ENCODE results near the gene LMOD2. TPM values are rescaled to one million over a fixed set of nuclear protein-coding genes. Genes with fewer than 3 reads are reported as not detected.
A peak's percentile ranks its signal among the peaks of the same experiment; 100 is the strongest.

LMOD2 gene
- total and polyA plus RNA-seq, 10 of the 15 experiments (the other 5 are each of a cell fraction or from before 2014, with no cell fraction given) = not detected

DNA sequence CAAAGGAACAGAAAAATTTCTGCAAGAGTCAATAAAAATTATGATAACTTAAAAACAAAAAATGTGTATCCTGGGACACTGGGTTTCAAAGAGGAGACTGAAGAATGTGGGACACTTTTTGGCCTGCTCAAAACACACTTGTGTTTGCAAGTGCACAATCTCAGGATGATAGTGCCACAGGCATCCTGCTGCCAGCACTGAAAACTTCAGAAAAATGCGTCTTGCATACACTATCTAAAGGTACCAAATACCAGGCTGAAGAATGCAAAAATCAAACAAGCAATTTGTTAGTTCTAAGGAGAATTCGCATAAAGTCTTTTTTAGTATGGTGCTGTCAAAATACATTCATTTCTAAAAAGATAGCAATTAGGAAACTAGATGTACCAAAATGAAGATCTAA is 55.0 kb downstream of the LMOD2 start:
- intact Hi-C loops (cut with micrococcal nuclease; ENCODE audit: unreplicated experiment) (no loop called here), in situ Hi-C loops (cut with MboI) (no loop called here)
- no peak overlapping the region for H3K4me3 ChIP-seq
- no peaks in the 10 kb centered on the region for H3K27me3 ChIP-seq (replicated peaks in 1 of 2; ENCODE audit: control insufficient read depth in 2 of 2, insufficient read depth in 2 of 2, low read length in 1 of 2)
- ATAC-seq (peak; percentile 12; the same call in 2 of the 3 replicates), DNase-seq (ENCODE audit: low read depth, low spot score) (no peak), FAIRE-seq (no peak)
- TF ChIP-seq, protein P1, sequence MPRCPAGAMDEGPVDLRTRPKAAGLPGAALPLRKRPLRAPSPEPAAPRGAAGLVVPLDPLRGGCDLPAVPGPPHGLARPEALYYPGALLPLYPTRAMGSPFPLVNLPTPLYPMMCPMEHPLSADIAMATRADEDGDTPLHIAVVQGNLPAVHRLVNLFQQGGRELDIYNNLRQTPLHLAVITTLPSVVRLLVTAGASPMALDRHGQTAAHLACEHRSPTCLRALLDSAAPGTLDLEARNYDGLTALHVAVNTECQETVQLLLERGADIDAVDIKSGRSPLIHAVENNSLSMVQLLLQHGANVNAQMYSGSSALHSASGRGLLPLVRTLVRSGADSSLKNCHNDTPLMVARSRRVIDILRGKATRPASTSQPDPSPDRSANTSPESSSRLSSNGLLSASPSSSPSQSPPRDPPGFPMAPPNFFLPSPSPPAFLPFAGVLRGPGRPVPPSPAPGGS (IDR thresholded peaks at IDR 0.05; ENCODE audit: borderline replicate concordance, insufficient read depth, low read depth, low read length, poor library complexity, severe bottlenecking) = no peak
- no peak for TF ChIP-seq MYB (IDR thresholded peaks at IDR 0.05; ENCODE audit: borderline replicate concordance, low read depth, low read length)
- TF ChIP-seq, protein P2, sequence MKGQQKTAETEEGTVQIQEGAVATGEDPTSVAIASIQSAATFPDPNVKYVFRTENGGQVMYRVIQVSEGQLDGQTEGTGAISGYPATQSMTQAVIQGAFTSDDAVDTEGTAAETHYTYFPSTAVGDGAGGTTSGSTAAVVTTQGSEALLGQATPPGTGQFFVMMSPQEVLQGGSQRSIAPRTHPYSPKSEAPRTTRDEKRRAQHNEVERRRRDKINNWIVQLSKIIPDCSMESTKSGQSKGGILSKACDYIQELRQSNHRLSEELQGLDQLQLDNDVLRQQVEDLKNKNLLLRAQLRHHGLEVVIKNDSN (IDR thresholded peaks at IDR 0.05; ENCODE audit: borderline replicate concordance, extremely low read length, insufficient read depth, low read depth, low read length) = no peak
- no peak for TF ChIP-seq NFYA (IDR thresholded peaks at IDR 0.05; ENCODE audit: borderline replicate concordance, low read depth, low read length)
- TF ChIP-seq ATF7 (IDR thresholded peaks at IDR 0.05; ENCODE audit: low read depth) = no peak
- no peak for TF ChIP-seq NRF1 (conservative IDR thresholded peaks at IDR 0.05; ENCODE audit: low read depth, low read length)
- no peak for TF ChIP-seq YBX1 (IDR thresholded peaks at IDR 0.05)
- TF ChIP-seq, protein P3, sequence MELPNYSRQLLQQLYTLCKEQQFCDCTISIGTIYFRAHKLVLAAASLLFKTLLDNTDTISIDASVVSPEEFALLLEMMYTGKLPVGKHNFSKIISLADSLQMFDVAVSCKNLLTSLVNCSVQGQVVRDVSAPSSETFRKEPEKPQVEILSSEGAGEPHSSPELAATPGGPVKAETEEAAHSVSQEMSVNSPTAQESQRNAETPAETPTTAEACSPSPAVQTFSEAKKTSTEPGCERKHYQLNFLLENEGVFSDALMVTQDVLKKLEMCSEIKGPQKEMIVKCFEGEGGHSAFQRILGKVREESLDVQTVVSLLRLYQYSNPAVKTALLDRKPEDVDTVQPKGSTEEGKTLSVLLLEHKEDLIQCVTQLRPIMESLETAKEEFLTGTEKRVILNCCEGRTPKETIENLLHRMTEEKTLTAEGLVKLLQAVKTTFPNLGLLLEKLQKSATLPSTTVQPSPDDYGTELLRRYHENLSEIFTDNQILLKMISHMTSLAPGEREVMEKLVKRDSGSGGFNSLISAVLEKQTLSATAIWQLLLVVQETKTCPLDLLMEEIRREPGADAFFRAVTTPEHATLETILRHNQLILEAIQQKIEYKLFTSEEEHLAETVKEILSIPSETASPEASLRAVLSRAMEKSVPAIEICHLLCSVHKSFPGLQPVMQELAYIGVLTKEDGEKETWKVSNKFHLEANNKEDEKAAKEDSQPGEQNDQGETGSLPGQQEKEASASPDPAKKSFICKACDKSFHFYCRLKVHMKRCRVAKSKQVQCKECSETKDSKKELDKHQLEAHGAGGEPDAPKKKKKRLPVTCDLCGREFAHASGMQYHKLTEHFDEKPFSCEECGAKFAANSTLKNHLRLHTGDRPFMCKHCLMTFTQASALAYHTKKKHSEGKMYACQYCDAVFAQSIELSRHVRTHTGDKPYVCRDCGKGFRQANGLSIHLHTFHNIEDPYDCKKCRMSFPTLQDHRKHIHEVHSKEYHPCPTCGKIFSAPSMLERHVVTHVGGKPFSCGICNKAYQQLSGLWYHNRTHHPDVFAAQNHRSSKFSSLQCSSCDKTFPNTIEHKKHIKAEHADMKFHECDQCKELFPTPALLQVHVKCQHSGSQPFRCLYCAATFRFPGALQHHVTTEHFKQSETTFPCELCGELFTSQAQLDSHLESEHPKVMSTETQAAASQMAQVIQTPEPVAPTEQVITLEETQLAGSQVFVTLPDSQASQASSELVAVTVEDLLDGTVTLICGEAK (IDR thresholded peaks at IDR 0.05; ENCODE audit: borderline replicate concordance) = no peak
- TF ChIP-seq POLR2AphosphoS5 (IDR thresholded peaks at IDR 0.05; ENCODE audit: low read length) = no peak
- TF ChIP-seq JUNB (IDR thresholded peaks at IDR 0.05) = no peak; the same call in 1 of the 2 replicates
- no peak for TF ChIP-seq ZNF622 (IDR thresholded peaks at IDR 0.05)
- no peak for TF ChIP-seq MTA3 (IDR thresholded peaks at IDR 0.05; ENCODE audit: borderline replicate concordance, low read length)
- H3K36me3 ChIP-seq (ENCODE audit: control insufficient read depth in 2 of 2, insufficient read depth in 2 of 2, low read length in 1 of 2) = peaks cover 0 to 2% of the 10 kb centered on the region in 2 experiments; a peak in 2 of 4 replicates
- peaks cover 5% of the 10 kb centered on the region for H3K4me1 ChIP-seq (ENCODE audit: control insufficient read depth, insufficient read depth, low read length)
- peaks cover 17% of the 10 kb centered on the region for H3K79me2 ChIP-seq (ENCODE audit: control insufficient read depth, insufficient read depth, low read length)
- no peaks in the 10 kb centered on the region for H3K9me3 ChIP-seq (replicated peaks; ENCODE audit: control insufficient read depth, insufficient read depth, low read length)
- H2AFZ ChIP-seq (ENCODE audit: control insufficient read depth, low read depth, low read length) = no peak overlapping the region
- no TSS peak for BruUV-seq (replicated peaks)
- SMC1A ChIA-PET (ENCODE audit: uncharacterized antibody, unreplicated experiment) = interaction anchor here (1.4 kb wide), 1 partner anchor 9 kb away, joined by 4 read pairs; no protein-coding TSS in a partner anchor
- CTCF ChIA-PET = interaction anchor here (1.0 kb wide), 1 partner anchor 9 kb away, joined by 4 read pairs; no protein-coding TSS in a partner anchor
- 0% methylated on average over 2 of the region's 2 CpGs for WGBS (ENCODE audit: insufficient coverage, insufficient replicate concordance, low lambda C conversion rate, missing lambda C conversion rate)
- no peaks in the 10 kb centered on the region for H4K20me1 ChIP-seq (ENCODE audit: control insufficient read depth, insufficient read depth)
- peak overlapping the region; percentile 9; the same call in 1 of the 2 replicates for H3K27ac ChIP-seq (ENCODE audit: control insufficient read depth, insufficient read depth)
- RAD21 ChIA-PET (ENCODE audit: unreplicated experiment) = interaction anchor here (3.1 kb wide), 1 partner anchor 39 kb away, joined by 11 read pairs; the partner anchor contains the start of gene WASL
- POLR2A ChIA-PET = interaction anchor here (1.4 kb wide), 1 partner anchor 38 kb away, joined by 4 read pairs; the partner anchor contains the start of gene WASL
- H3K4me2 ChIP-seq (ENCODE audit: control insufficient read depth, insufficient read depth) = no peak overlapping the region
- H3K9ac ChIP-seq (ENCODE audit: control insufficient read depth, insufficient read depth, low read length) = no peak overlapping the region

Measured in GM12878 (cell line).